K562 (cell line): Measurements from ENCODE around the gene POP5. TPM values are rescaled to one million over a fixed set of nuclear protein-coding genes. Genes with fewer than 3 reads are reported as not detected.
A peak's percentile ranks its signal among the peaks of the same experiment; 100 is the strongest.

Source experiments
- ADNP ChIP-seq: fragments of 200-800 bp; sonication (Bioruptor generic); IDR thresholded peaks from 2 replicates; pipeline ENCODE4 v1.6.1; 2016; ENCODE audit warnings: missing genetic modification characterization, missing compliant biosample characterization
- CGGBP1 ChIP-seq: fragments of 250-450 bp; sonication (Bioruptor Pico); IDR thresholded peaks from 2 replicates; pipeline ENCODE4 v1.9.0; 2021; ENCODE audit warnings: mild to moderate bottlenecking
- CSDE1 ChIP-seq, 2 experiments: fragments of 450-650 bp; IDR thresholded peaks; 2 replicates each; pipeline ENCODE4 v1.6.1; 2016; ENCODE audit warnings: mild to moderate bottlenecking in 1 of 2
- ELF4 ChIP-seq: fragments of 450-650 bp; formaldehyde crosslinking; IDR thresholded peaks from 2 replicates; pipeline ENCODE4 v1.4.0; 2022; ENCODE audit warnings: missing genetic modification characterization
- FOXM1 ChIP-seq, 2 experiments: fragments of 450-650 bp in 1 of 2; sonication (generic) in 1 of 2; formaldehyde crosslinking in 1 of 2; IDR thresholded peaks; 2 replicates each; pipeline versions ENCODE4 v1.6.1 to v1.9.0; 2017 to 2022; ENCODE audit warnings: low read depth in 2 of 2, mild to moderate bottlenecking in 2 of 2, missing genetic modification reagents in 1 of 2, moderate library complexity in 1 of 2
- MBD2 ChIP-seq: sonication (generic); IDR thresholded peaks from 2 replicates; pipeline ENCODE4 v1.6.1; 2016; ENCODE audit warnings: low read depth, borderline replicate concordance
- MYBL2 ChIP-seq, 2 experiments: fragments of 450-650 bp in 1 of 2; sonication (generic) in 1 of 2; formaldehyde crosslinking in 1 of 2; IDR thresholded peaks; 2 replicates each; pipeline versions ENCODE4 v1.6.1 to v1.8.1; 2017 to 2022; ENCODE audit warnings: borderline replicate concordance in 1 of 2, inconsistent platforms in 1 of 2, low read depth in 1 of 2, mild to moderate bottlenecking in 1 of 2, missing genetic modification reagents in 1 of 2, moderate library complexity in 1 of 2
- NCOA1 ChIP-seq: fragments of 450-650 bp; IDR thresholded peaks from 2 replicates; pipeline ENCODE4 v1.6.1; 2016; ENCODE audit warnings: low read depth
- PTBP1 ChIP-seq: fragments of 200-400 bp; formaldehyde crosslinking; IDR thresholded peaks from 2 replicates; pipeline ENCODE4 v1.6.1; 2017; ENCODE audit warnings: low read depth, low read length
- RBM14 ChIP-seq: fragments of 200-400 bp; formaldehyde crosslinking; IDR thresholded peaks from 2 replicates; pipeline ENCODE4 v1.6.1; 2018; ENCODE audit warnings: low read depth, mild to moderate bottlenecking, low read length, moderate library complexity, borderline replicate concordance; ENCODE audit not compliant: insufficient read depth
- RBM15 ChIP-seq: fragments of 200-400 bp; formaldehyde crosslinking; IDR thresholded peaks from 2 replicates; pipeline ENCODE4 v1.6.1; 2018; ENCODE audit warnings: mild to moderate bottlenecking, low read length, moderate library complexity; ENCODE audit not compliant: insufficient read depth
- SNRNP70 ChIP-seq: fragments of 200-400 bp; formaldehyde crosslinking; optimal IDR thresholded peaks from 2 replicates; pipeline ENCODE3; 2017; ENCODE audit warnings: low read depth, low read length
- ZBTB49 ChIP-seq: sonication (generic); formaldehyde crosslinking; IDR thresholded peaks from 2 replicates; pipeline ENCODE4 v1.8.0; 2022; ENCODE audit warnings: missing genetic modification reagents, mild to moderate bottlenecking, borderline replicate concordance
- ZNF766 ChIP-seq: fragments of 200-800 bp; sonication (Bioruptor generic); conservative IDR thresholded peaks from 2 replicates; pipeline ENCODE4 v1.6.1; 2016; ENCODE audit warnings: missing genetic modification characterization, missing compliant biosample characterization
- polyA plus RNA-seq, 8 experiments: library from polyadenylated mRNA; depleted of rRNA in 4 of 8; stranded (reverse) in 5 of 8; unstranded in 3 of 8; fragments of >200 nt; fragmentation: Nextera tagmentation in 2 of 8; fragmentation: Illumina TruSeq in 1 of 8; extraction: Ambion mirVana in 2 of 8; extraction: Trizol in 1 of 8; gene quantifications; 2 replicates each; pipeline versions ENCODE4 v1.2.1 to v1.2.3, GENCODE V29; 2011 to 2014; ENCODE audit warnings: inconsistent platforms in 1 of 8, missing spikeins in 1 of 8
- total RNA-seq, 7 experiments: library from RNA; depleted of rRNA in 6 of 7; stranded (reverse); fragments of >200 nt in 6 of 7; fragmentation: Illumina TruSeq in 2 of 7; extraction: Trizol in 2 of 7; gene quantifications; 2 replicates each; pipeline versions ENCODE4 v1.2.1 to v1.2.3, GENCODE V29; 2011 to 2021; ENCODE audit warnings: low replicate concordance in 1 of 7
- TF ChIP-seq, protein P1 (sequence below): sonication (generic); formaldehyde crosslinking; IDR thresholded peaks from 2 replicates; pipeline ENCODE4 v1.8.0; 2022; ENCODE audit warnings: mild to moderate bottlenecking, missing genetic modification reagents, borderline replicate concordance
- TF ChIP-seq, protein P2 (sequence below): sonication (generic); formaldehyde crosslinking; IDR thresholded peaks from 2 replicates; pipeline ENCODE4 v1.8.1; 2023; ENCODE audit warnings: mild to moderate bottlenecking, missing genetic modification reagents
- TF ChIP-seq, protein P3 (sequence below): fragments of 250-450 bp; sonication (Bioruptor Pico); IDR thresholded peaks from 2 replicates; pipeline ENCODE4 v1.9.0; 2021; ENCODE audit warnings: mild to moderate bottlenecking, inconsistent platforms
- TF ChIP-seq, protein P4 (sequence below): IDR thresholded peaks from 2 replicates; pipeline ENCODE4 v1.6.1; 2014; ENCODE audit warnings: antibody characterized with exemption

The POP5 gene
- total and polyA plus RNA-seq, 9 of the 15 experiments (the other 6 are each of a cell fraction or from before 2014, with no cell fraction given), result 57.5 to 253 (median 73.8) TPM

DNA sequence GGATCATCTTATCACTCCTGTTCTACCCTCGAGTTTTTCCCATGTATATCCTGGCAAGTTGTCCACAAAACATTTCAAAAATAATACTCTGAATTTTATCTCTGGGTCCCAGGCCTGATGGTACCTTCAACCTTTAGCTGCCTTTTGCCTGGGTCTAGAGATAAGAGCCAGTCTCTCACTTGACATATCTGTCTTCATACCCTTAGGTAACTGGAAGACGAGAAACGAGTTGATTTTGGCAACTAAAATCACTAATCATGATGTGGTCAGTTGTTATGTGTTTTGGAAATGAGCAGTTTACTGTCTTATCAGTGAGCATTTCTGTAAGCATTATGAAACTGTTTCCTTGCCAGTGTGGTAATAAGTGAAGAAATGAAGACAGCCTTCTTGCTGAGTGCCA is 40.8 kb downstream of the POP5 start (continued):
- peak; percentile 97 for TF ChIP-seq ZNF766 (CRISPR knock-in tag)
- TF ChIP-seq, protein P1, sequence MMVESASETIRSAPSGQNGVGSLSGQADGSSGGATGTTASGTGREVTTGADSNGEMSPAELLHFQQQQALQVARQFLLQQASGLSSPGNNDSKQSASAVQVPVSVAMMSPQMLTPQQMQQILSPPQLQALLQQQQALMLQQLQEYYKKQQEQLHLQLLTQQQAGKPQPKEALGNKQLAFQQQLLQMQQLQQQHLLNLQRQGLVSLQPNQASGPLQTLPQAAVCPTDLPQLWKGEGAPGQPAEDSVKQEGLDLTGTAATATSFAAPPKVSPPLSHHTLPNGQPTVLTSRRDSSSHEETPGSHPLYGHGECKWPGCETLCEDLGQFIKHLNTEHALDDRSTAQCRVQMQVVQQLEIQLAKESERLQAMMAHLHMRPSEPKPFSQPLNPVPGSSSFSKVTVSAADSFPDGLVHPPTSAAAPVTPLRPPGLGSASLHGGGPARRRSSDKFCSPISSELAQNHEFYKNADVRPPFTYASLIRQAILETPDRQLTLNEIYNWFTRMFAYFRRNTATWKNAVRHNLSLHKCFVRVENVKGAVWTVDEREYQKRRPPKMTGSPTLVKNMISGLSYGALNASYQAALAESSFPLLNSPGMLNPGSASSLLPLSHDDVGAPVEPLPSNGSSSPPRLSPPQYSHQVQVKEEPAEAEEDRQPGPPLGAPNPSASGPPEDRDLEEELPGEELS (CRISPR knock-in tag), result no peak
- peak; percentile 98 for TF ChIP-seq FOXM1 (IDR thresholded peaks at IDR 0.05; ENCODE audit: low read depth)
- TF ChIP-seq FOXM1 (CRISPR knock-in tag; IDR thresholded peaks at IDR 0.05; ENCODE audit: low read depth), result no peak
- peak; percentile 74; the same call in 1 of the 2 replicates for TF ChIP-seq MBD2
- TF ChIP-seq ZBTB49, result no peak
- TF ChIP-seq ELF4 (CRISPR knock-in tag), result peak; percentile 79; the same call in 1 of the 2 replicates
- peak; percentile 93 for TF ChIP-seq NCOA1
- TF ChIP-seq CSDE1 (IDR thresholded peaks at IDR 0.05), result no peak
- TF ChIP-seq ADNP, result no peak
- TF ChIP-seq, protein P2, sequence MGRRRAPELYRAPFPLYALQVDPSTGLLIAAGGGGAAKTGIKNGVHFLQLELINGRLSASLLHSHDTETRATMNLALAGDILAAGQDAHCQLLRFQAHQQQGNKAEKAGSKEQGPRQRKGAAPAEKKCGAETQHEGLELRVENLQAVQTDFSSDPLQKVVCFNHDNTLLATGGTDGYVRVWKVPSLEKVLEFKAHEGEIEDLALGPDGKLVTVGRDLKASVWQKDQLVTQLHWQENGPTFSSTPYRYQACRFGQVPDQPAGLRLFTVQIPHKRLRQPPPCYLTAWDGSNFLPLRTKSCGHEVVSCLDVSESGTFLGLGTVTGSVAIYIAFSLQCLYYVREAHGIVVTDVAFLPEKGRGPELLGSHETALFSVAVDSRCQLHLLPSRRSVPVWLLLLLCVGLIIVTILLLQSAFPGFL (CRISPR knock-in tag), result no peak
- TF ChIP-seq MYBL2 (IDR thresholded peaks at IDR 0.05; ENCODE audit: low read depth), result no peak; the same call in 1 of the 2 replicates
- TF ChIP-seq MYBL2 (CRISPR knock-in tag; IDR thresholded peaks at IDR 0.05; ENCODE audit: borderline replicate concordance), result no peak
- no peak for TF ChIP-seq RBM14
- TF ChIP-seq, protein P3, sequence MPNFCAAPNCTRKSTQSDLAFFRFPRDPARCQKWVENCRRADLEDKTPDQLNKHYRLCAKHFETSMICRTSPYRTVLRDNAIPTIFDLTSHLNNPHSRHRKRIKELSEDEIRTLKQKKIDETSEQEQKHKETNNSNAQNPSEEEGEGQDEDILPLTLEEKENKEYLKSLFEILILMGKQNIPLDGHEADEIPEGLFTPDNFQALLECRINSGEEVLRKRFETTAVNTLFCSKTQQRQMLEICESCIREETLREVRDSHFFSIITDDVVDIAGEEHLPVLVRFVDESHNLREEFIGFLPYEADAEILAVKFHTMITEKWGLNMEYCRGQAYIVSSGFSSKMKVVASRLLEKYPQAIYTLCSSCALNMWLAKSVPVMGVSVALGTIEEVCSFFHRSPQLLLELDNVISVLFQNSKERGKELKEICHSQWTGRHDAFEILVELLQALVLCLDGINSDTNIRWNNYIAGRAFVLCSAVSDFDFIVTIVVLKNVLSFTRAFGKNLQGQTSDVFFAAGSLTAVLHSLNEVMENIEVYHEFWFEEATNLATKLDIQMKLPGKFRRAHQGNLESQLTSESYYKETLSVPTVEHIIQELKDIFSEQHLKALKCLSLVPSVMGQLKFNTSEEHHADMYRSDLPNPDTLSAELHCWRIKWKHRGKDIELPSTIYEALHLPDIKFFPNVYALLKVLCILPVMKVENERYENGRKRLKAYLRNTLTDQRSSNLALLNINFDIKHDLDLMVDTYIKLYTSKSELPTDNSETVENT (CRISPR knock-in tag), result no peak
- TF ChIP-seq CGGBP1 (CRISPR knock-in tag), result no peak
- TF ChIP-seq PTBP1, result no peak
- no peak for TF ChIP-seq SNRNP70
- TF ChIP-seq, protein P4, sequence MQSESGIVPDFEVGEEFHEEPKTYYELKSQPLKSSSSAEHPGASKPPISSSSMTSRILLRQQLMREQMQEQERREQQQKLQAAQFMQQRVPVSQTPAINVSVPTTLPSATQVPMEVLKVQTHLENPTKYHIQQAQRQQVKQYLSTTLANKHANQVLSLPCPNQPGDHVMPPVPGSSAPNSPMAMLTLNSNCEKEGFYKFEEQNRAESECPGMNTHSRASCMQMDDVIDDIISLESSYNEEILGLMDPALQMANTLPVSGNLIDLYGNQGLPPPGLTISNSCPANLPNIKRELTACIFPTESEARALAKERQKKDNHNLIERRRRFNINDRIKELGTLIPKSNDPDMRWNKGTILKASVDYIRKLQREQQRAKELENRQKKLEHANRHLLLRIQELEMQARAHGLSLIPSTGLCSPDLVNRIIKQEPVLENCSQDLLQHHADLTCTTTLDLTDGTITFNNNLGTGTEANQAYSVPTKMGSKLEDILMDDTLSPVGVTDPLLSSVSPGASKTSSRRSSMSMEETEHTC, result no peak
- TF ChIP-seq RBM15, result no peak
